ENCODE results near the gene NSUN6.
A peak's percentile ranks its signal among the peaks of the same experiment; 100 is the strongest.
"Not testable (repeated sequence)": the region's sequence is repeated elsewhere in the genome, so short reads cannot be mapped to it uniquely, and the experiment has no call there.

NSUN6 gene

DNA sequence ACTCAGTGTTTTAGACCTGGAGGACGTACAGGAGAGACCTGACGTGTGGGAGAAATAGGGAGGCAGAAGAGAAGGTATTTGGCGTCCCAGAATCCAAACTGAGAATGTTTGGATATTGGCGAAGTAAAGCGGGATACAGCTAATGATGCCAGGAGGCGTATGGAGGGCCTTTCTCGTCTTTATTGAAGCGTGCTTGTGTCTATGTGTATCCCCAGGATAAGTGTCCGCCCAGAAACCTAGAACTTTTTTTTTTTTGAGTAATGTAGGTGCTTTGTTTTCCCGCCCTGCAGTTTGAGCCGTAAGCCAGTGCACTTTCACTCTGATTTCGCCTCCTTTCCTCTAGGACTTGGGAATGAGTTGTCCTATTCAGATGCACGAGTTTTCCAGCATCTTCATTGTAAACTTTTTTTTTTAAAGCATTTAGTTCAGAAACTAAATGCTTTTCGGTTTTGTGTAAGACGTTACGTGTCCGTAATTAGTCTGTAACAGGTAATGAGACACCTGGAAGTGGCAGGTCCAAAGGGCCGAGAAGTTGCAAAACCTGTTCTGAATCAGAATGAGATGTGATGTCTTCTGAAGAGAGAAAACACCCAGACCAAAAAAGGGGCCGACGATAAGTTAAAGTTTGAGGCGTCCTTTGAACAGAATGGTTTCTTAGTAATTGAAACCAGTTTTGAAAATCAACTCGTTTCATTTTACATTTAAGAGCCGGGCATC, 8.6 kb upstream of the NSUN6 start:
- DNase-seq (ENCODE audit: low read depth in 1 of 2, low spot score in 1 of 2), result no peak

DNA sequence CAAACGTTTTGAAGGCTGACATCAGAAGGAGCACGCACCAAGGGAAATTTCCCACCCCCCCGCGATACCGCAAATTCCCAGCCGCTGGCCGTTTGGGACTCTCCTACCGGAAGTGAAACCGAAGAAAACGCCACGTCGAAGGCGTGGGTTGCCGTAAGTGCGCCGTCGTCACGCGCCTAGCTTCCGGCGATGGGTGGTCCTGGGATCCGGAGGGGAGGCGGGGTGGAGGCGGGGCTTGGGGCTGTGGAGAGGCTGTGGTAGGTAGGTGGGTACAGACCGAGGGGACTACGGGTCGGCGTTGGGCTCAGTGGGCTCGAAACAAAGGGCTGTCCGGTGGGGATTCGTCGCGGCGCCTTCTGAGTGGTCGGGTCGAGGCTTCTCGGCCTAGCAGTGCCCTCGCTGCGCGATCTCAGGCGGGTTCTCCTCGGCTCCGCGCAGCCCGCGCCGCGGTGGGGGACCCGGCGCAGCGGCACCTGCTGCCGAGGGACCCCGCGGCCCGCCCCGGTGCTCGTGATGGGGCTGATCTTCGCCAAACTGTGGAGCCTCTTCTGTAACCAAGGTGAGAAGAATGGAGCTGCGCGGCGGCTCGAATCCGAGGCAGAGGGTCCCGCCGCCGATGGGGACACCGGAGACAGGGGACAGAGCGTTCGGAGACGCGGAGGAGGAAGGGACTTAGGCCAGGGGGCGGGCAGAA, 7.9 kb upstream of the NSUN6 start, which contains the start of gene ARL5B:
TSS of gene ARL5B (plus strand) at position 307 of the 694 bp plus-strand sequence. CDS start at position 514, 207 bp downstream.
- peak; percentile 92 to 93 for DNase-seq (ENCODE audit: low read depth in 1 of 2, low spot score in 1 of 2)

- DNase-seq (ENCODE audit: low read depth in 1 of 2, low spot score in 1 of 2), result no peak
Observed at GRCh38 chr10:18658271-18659124, 7.1 kb upstream of the NSUN6 start.

- no peak for DNase-seq (ENCODE audit: low read depth in 1 of 2, low spot score in 1 of 2)
Observed at GRCh38 chr10:18656724-18657123, 5.3 kb upstream of the NSUN6 start.

DNA sequence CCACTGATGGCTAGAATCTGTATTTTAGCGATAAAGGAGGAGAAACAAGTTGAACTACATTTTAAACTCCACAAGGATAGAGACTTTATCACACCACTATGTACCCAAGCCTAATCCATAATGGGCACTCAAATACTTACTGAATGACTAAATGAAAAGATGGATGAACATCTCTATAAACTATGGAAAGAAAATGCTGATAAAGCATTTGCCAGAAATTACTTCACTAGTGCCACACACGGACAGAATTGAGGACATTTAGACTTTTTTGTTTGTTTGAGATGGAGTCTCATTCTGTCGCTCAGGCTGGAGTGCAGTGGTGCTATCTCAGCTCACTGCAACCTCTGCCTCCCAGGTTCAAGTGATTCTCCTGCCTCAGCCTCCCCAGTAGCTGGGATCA, 1.7 kb upstream of the NSUN6 start:
- DNase-seq (ENCODE audit: low read depth in 1 of 2, low spot score in 1 of 2), result no peak

DNA sequence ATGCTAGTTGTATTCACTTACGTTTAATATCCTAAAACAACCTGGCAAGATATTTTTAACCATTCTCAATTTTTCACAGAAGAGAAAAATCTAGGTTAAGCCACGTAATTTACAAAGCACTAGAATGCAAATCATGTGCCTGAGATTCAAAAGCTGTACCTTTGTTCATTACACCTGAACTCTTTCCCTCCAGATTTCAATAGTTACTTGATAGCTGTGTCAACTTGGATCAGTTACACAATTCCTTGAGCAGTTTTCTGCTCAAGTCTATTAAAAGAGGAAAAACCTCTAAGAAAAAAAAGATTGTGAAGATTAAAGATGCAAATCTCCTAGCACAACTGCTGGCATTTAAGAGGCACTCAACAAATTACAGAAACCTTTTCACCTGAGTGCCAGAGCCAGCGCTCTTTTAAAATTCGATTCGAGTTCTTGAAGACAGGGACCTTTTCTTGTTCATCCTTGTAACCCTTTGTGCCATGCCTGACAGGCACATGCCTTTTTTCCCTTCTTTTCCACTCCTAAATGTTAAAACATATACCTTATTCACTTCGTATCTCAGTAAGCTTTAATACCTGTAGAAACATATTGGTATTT, 886 bp downstream of the NSUN6 start:
- DNase-seq (ENCODE audit: low read depth in 1 of 2, low spot score in 1 of 2), result no peak

DNA sequence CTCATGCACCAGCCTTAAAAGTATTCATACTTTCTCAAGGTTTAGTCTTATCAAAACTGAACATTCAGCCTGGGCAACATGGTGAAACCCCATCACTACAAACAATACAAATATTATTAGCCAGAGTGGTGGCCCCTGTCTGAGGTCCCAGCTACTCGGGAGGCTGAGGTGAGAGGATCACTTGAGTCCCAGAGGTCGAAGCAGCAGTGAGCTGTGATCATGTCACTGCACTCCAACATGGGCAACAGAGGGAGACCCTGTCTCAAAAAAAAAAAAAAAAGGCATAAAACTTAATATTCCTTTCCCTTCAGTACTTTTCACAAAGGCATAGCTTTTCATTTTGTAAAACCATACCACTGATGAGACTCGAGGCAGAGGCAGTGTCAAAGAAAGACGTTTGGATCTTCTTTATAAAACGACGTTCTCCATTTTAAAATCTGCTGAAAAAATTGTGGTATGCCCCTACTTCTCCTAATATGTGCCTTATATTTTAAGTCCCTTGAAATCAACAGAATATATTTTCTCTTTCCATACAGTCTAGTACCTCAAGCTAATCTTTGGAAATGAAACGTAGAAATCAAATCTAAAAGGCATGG, 1.9 kb downstream of the NSUN6 start:
- DNase-seq (ENCODE audit: low read depth in 1 of 2, low spot score in 1 of 2), result no peak

- DNase-seq (ENCODE audit: low read depth in 1 of 2, low spot score in 1 of 2), result no peak
Observed at GRCh38 chr10:18647945-18648344, 3.4 kb downstream of the NSUN6 start.

DNA sequence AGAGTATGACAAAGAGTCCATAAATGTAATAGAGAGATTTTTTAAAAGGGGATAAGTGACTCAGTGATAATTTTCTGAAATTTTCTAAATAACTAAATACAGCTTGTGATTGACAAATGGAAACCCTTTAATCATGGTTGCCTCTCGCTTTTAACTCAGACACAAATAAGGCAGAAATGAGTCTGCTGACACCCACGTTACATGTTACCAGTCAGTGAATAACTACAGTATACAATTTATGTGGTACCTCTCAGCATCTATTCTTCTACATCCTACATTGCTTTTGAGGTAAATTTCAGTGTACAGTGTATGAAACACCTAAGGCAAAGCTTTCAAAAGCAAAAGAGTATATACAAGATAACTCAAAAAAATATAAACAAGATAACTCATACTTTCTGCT, 4.2 kb downstream of the NSUN6 start:
- DNase-seq (ENCODE audit: low read depth in 1 of 2, low spot score in 1 of 2), result no peak

GRCh38 chr10:18639719-18640118, 11.7 kb downstream of the NSUN6 start:
- not testable (repeated sequence) for DNase-seq (ENCODE audit: low read depth in 1 of 2, low spot score in 1 of 2)

DNA sequence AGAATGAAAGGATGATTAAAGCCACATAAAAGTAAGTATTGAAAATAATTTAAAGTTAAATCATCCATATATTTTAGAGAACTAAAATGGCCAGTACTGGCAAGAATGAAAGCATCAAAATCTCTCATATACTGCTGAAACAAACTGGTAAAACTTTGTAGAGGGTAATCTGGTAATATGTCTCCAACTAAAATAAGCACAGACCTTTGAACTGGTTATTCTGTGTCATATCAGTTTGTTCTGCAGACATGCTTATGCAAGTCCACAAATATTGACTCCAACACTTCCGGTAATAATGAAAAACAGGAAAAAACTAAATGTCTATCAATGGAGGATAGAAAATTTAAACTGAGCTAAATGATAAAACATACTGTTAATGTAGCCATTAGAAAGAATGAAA, 14.0 kb downstream of the NSUN6 start:
- not testable (repeated sequence) for DNase-seq (ENCODE audit: low read depth in 1 of 2, low spot score in 1 of 2)

- no peak for DNase-seq (ENCODE audit: low read depth in 1 of 2, low spot score in 1 of 2)
Observed at GRCh38 chr10:18635995-18636394, 15.4 kb downstream of the NSUN6 start.

DNA sequence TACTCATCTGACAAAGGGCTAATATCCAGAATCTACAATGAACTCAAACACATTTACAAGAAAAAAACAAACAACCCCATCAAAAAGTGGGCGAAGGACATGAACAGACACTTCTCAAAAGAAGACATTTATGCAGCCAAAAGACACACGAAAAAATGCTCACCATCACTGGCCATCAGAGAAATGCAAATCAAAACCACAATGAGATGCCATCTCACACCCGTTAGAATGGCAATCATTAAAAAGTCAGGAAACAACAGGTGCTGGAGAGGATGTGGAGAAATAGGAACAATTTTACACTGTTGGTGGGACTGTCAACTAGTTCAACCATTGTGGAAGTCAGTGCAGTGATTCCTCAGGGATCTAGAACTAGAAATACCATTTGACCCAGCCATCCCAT, 18.9 kb downstream of the NSUN6 start:
- DNase-seq (ENCODE audit: low read depth in 1 of 2, low spot score in 1 of 2), result not testable (repeated sequence)

DNA sequence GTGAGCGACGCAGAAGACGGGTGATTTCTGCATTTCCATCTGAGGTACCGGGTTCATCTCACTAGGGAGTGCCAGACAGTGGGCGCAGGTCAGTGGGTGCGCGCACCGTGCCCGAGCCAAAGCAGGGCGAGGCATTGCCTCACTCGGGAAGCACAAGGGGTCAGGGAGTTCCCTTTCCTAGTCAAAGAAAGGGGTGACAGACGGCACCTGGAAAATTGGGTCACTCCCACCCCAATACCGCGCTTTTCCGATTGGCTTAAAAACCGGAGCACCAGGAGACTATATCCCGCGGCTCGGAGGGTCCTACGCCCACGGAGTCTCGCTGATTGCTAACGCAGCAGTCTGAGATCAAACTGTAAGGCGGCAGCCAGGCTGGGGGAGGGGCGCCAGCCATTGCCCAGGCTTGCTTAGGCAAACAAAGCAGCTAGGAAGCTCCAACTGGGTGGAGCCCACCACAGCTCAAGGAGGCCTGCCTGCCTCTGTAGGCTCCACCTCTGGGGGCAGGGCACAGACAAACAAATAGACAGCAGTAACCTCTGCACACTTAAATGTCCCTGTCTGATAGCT, 23.9 kb downstream of the NSUN6 start:
- DNase-seq (ENCODE audit: low read depth in 1 of 2, low spot score in 1 of 2), result peak; percentile 8 to 45

DNA sequence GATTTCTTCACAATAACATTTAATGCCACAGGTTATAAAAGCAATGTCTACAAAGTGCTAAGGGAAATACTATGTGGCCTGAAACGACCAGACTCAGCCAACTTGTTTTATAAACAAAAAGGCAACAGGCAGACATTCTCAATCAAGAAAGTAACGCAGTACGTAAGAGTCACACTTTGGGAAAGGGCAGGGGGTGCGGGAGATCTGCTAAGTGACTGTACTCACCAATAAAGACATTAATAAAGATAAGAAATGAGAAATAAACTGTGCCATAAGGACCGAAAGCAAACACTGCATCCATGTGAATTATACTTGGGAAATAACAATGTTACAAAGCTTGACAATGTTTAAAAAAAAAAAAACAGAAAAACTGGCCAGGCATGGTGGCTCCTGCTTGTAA, 25.5 kb downstream of the NSUN6 start:
- no peak for DNase-seq (ENCODE audit: low read depth in 1 of 2, low spot score in 1 of 2)

DNA sequence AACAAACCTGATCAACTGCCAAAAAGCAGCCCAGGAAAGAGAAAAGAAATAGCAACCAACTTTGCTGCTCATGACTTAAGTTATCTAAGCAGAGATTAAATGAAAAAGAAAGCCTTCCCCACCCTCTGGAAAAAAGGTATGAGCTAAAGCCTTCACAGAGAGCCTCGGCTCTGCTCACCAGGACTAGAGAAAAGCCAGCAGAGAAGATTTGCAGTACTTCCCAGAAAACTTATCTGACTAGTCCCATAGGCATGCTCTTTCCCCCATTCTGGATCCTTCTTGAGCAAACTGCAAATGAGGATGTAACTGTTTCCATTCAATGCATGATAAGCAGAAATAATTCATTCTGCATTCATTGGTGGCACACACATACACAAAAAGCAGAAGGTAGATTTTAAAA, 27.7 kb downstream of the NSUN6 start:
- DNase-seq (ENCODE audit: low read depth in 1 of 2, low spot score in 1 of 2), result not testable (repeated sequence)

DNA sequence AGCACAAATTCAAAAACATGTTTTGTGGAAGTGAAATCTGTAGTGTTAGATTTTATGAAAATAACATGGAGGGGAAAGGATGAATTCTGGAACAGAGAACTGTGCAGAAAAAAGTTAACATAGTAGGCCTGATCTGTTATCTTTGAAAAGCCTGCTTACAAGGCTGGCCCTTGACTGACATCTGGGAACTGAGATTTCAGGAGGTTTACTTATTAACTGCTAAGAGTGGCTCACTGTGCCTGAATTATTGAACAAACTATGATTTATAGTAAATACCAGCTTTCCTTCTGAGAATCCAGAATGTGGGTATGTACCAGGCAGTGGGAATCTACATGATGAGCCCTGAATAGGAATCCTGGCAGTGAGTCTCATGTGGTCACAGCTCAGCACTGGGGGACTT, 30.5 kb downstream of the NSUN6 start:
- no peak for DNase-seq (ENCODE audit: low read depth in 1 of 2, low spot score in 1 of 2)

GRCh38 chr10:18619016-18619415, 32.4 kb downstream of the NSUN6 start:
- DNase-seq (ENCODE audit: low read depth in 1 of 2, low spot score in 1 of 2), result no peak

GRCh38 chr10:18616337-18616736, 35.0 kb downstream of the NSUN6 start:
- no peak for DNase-seq (ENCODE audit: low read depth in 1 of 2, low spot score in 1 of 2)

GRCh38 chr10:18615618-18616017, 35.8 kb downstream of the NSUN6 start:
- DNase-seq (ENCODE audit: low read depth in 1 of 2, low spot score in 1 of 2), result no peak

- no peak for DNase-seq (ENCODE audit: low read depth in 1 of 2, low spot score in 1 of 2)
Observed at GRCh38 chr10:18611168-18611567, 40.2 kb downstream of the NSUN6 start.

Measured in activated T-helper 1 cell treated with anti-CD3 and anti-CD28 coated beads, Interleukin-2, amount 50 U/mL, for 16 hours (primary cell).